SKM-1 treated with dmso at 0.1 percent for 144 hours (cell line): Measurements from ENCODE around the gene ASCL3.
A peak's percentile ranks its signal among the peaks of the same experiment; 100 is the strongest.
"Not testable (repeated sequence)": the region's sequence is repeated elsewhere in the genome, so short reads cannot be mapped to it uniquely, and the experiment has no call there.

Experiments
- DNase-seq: peaks from one replicate; lab custom pipeline; 2025; ENCODE audit not compliant: unreplicated experiment; lab: John Stamatoyannopoulos, UW

Gene ASCL3

GRCh38 chr11:8948886-8949285, 6.1 kb upstream of the ASCL3 start:
- peak; percentile 7 for DNase-seq

- DNase-seq, result no peak
Observed at GRCh38 chr11:8947230-8947943, 4.6 kb upstream of the ASCL3 start.

- DNase-seq, result no peak
Observed at GRCh38 chr11:8941341-8942103, 1.3 kb downstream of the ASCL3 start.

GRCh38 chr11:8937659-8938058, 5.2 kb downstream of the ASCL3 start:
- no peak for DNase-seq

GRCh38 chr11:8937159-8937558, 5.7 kb downstream of the ASCL3 start:
- no peak for DNase-seq

GRCh38 chr11:8935789-8936188, 7.0 kb downstream of the ASCL3 start:
- DNase-seq, result not testable (repeated sequence)

DNA sequence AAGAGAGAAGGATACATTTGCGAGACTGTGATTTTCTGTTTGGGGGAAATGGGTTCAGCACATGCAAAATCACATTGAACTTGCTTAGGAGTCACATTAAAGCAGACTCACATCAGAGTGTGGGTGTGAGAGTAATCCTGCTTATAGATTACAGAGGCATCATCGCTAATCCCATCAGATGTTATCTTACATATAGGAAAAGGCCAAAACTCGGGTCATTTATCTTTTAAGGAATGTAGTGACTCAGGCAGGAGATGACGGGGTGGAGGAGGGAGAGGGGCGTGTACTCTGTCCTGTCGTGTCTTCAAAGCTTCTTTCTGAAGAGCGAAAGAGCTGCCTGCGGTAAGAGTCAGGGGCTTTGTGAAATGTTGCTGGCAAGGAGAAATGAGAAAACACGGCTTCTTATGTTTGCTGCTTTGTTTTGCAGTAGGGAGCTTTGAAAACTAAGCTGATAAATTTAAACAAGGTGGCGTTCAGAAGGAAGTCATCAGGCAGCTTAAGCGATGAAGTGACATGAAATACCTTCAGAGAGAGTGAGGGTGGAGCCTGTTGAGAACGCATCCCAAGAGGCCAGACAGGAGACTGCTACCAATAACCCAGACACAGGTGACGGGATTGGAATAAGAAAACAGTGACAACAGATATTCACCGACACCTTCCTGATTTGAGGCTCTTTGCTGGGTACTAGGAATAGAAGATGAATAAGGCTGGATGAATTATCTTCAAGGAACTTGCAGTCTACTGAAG, 7.9 kb downstream of the ASCL3 start:
- no peak for DNase-seq

GRCh38 chr11:8933931-8934330, 8.9 kb downstream of the ASCL3 start:
- no peak for DNase-seq

DNA sequence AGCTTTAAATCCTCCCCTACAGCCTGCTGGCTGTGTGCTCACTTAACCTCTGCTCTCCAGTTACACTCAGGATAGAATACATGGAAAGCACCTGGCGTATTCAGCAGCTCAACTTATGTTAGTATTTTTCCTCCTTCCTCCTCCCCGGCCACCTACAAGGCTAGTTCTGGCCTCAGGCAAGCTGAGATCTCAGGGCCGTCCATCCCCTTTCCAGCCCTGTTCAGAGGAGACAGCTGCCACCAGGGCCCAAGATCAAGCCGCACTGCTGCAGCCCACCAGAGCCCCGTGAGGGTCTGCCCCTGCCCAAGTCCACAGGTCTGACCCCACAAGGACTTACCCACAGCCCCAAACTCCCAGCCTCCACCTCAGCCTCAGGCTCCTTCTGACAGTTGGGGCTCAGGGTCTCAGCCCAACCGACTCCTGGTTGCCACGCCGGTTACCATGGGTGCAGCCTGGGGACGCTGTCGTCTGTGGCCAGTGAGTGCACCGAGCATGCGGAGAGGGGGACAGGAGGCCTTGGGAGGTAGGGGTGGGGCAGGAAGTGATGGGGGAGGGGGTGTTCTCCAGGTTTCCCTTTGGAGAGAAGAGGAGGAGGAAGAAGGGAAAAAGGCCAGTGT, 10.1 kb downstream of the ASCL3 start, which contains the start of gene C11orf16:
Gene C11orf16 (minus strand): TSS at position 384 of the 617 bp plus-strand sequence. CDS start 639 bp downstream, outside the sequence.
- DNase-seq, result no peak

- DNase-seq, result no peak
Observed at GRCh38 chr11:8930456-8931175, 12.2 kb downstream of the ASCL3 start.

- DNase-seq, result no peak
Observed at GRCh38 chr11:8928981-8929615, 13.7 kb downstream of the ASCL3 start.

- no peak for DNase-seq
Observed at GRCh38 chr11:8928205-8928604, 14.6 kb downstream of the ASCL3 start.

- no peak for DNase-seq
Observed at GRCh38 chr11:8927233-8927632, 15.6 kb downstream of the ASCL3 start.

DNA sequence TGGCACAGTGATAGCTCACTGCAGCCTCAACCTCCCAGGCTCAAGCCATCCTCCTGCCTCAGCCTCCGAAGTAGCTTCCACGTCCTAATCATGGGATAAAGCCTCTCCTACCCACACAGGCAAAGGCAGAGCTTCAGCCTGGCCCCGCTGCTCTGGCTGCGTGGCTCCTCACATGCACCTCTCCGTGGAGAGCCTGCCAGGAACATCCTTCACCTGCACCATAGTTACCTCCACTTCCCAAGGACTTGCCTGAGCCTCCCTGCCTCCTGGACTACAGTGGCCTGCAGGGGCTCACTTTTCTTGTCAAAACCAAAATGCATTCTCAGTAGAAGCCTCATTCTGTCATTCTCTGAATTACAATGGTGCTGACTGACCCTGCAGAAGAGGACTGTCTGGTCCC, 16.6 kb downstream of the ASCL3 start:
- DNase-seq, result no peak

GRCh38 chr11:8925711-8926110, 17.1 kb downstream of the ASCL3 start:
- DNase-seq, result no peak

GRCh38 chr11:8922691-8923090, 20.1 kb downstream of the ASCL3 start:
- no peak for DNase-seq

- DNase-seq, result no peak
Observed at GRCh38 chr11:8917157-8917825, 25.5 kb downstream of the ASCL3 start.

GRCh38 chr11:8914661-8915018, 28.2 kb downstream of the ASCL3 start:
- DNase-seq, result no peak

DNA sequence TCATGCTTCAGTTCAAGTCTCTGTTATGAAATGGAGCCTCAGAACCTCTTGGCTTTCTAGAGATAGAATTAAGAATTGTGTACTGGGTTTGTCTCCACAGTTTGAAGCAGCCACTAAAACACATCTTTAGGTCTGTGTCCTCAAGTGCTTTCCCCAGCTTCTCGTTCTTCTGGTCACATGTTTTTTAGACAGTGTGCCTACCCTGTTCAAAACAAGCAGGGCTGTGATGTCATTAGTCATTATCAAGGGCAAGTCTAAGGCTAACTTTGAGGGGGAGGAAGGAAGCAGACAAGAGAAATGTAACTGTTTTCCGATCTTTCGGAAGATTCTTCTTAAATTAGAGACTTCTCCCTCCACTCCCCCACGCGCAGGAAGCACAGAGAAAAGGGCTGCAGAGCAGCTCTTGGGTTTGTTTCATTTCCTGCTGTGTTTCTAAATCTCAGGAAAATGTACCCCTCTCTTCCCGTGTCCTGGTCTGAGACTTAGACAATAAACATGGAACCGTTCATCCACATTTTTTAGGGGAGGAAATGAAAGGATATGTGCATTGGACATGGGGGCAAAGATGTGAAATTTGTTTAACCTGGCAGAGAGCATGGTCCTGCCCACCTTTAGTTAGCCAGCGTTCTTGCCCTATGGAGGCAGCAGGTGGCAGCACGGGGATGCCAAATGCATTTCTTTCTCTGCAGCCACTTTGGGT, 28.7 kb downstream of the ASCL3 start:
- DNase-seq, result peak; percentile 60
